Keratinocyte (primary cell): ENCODE measurements around the gene ARHGAP40.

Experiments used
- CTCF ChIP-seq, 3 experiments: IDR thresholded peaks in 1 of 3; conservative IDR thresholded peaks in 1 of 3; optimal IDR thresholded peaks in 1 of 3; 2 replicates in 2 of 3; 3 replicates in 1 of 3; pipeline versions ENCODE3 to v1.5.1; 2011; ENCODE audit warnings: low read length in 3 of 3, mild to moderate bottlenecking in 3 of 3, moderate library complexity in 2 of 3, control low read depth in 1 of 3, inconsistent platforms in 1 of 3; ENCODE audit not compliant: insufficient read depth in 2 of 3; ENCODE audit errors: extremely low read depth in 1 of 3
- EZH2 ChIP-seq: IDR thresholded peaks from one replicate; pipeline ENCODE4 v1.6.1; 2012; ENCODE audit warnings: inconsistent platforms, mild to moderate bottlenecking, low read length, moderate library complexity

GRCh38 chr20:38657390-38657789 is 55.8 kb downstream of the ARHGAP40 start:
- TF ChIP-seq CTCF (optimal IDR thresholded peaks at IDR 0.05 in 1 of 3, IDR thresholded peaks at IDR 0.05 in 1 of 3, conservative IDR thresholded peaks at IDR 0.05 in 1 of 3; ENCODE audit: extremely low read depth in 1 of 3, insufficient read depth in 2 of 3, low read length in 3 of 3) (no peak), EZH2 (no peak)
